A673 (cell line): ENCODE measurements around the gene RAB4A. TPM values are rescaled to one million over a fixed set of nuclear protein-coding genes. Genes with fewer than 3 reads are reported as not detected.

Experiments used
- BruUV-seq: library from RNA; stranded (reverse); fragments of 400-500 nt; replicated peaks from 2 replicates; lab custom pipeline; 2021; lab: Mats Ljungman, UMichigan
- CTCF ChIA-PET: fragments of 300-600 bp; sonication (Branson Sonifier 250); formaldehyde crosslinking; loops from one replicate; lab custom pipeline; 2022; ENCODE audit warnings: antibody characterized with exemption; lab: Charles Lee
- POLR2A ChIA-PET: fragments of 300-600 bp; sonication (Branson Sonifier 250); formaldehyde crosslinking; loops from one replicate; lab custom pipeline; 2022; ENCODE audit warnings: antibody characterized with exemption; ENCODE audit not compliant: low non-redundant PET; lab: Charles Lee
- DNase-seq: peaks from one replicate; pipeline ENCODE4 v3.0.0-alpha.2; 2015; ENCODE audit warnings: low spot score
- H3K27ac ChIP-seq: fragments of 200-600 bp; sonication (generic); 2 replicates; pipeline ENCODE4 v1.5.1; 2016; ENCODE audit warnings: mixed run types, low read depth, mild to moderate bottlenecking, mixed read lengths, antibody characterized with exemption, low read length; ENCODE audit not compliant: poor library complexity, severe bottlenecking
- H3K27me3 ChIP-seq: fragments of 200-600 bp; sonication (generic); replicated peaks from 2 replicates; pipeline ENCODE4 v1.6.1; 2017; ENCODE audit warnings: mixed run types, low read depth, mild to moderate bottlenecking, mixed read lengths, antibody characterized with exemption, low read length; ENCODE audit not compliant: insufficient read depth, poor library complexity
- H3K36me3 ChIP-seq: fragments of 200-600 bp; sonication (generic); 2 replicates; pipeline ENCODE4 v1.6.1; 2016; ENCODE audit warnings: mixed run types, mild to moderate bottlenecking, mixed read lengths, antibody characterized with exemption, low read length; ENCODE audit not compliant: insufficient read depth, poor library complexity, severe bottlenecking
- H3K4me1 ChIP-seq: fragments of 200-600 bp; sonication (generic); 2 replicates; pipeline ENCODE4 v1.6.1; 2017; ENCODE audit warnings: mixed run types, mild to moderate bottlenecking, mixed read lengths, antibody characterized with exemption, low read length; ENCODE audit not compliant: insufficient read depth, poor library complexity, severe bottlenecking
- H3K4me3 ChIP-seq: fragments of 200-600 bp; sonication (generic); 2 replicates; pipeline ENCODE4 v1.5.1; 2016; ENCODE audit warnings: low read depth, mixed run types, mild to moderate bottlenecking, mixed read lengths, low read length; ENCODE audit not compliant: poor library complexity, severe bottlenecking
- H3K9me3 ChIP-seq: fragments of 200-600 bp; sonication (generic); 2 replicates; pipeline ENCODE4 v1.6.1; 2016; ENCODE audit warnings: mixed run types, low read depth, mild to moderate bottlenecking, mixed read lengths, antibody characterized with exemption, low read length; ENCODE audit not compliant: poor library complexity, severe bottlenecking
- CTCF ChIP-seq: fragments of 300-800, 200-600 bp; sonication (generic); conservative IDR thresholded peaks from 2 replicates; pipeline ENCODE4 v1.5.1; 2017; ENCODE audit warnings: low read depth, mild to moderate bottlenecking, antibody characterized with exemption, low read length, moderate library complexity, mixed read lengths
- EZH2 ChIP-seq: fragments of 200-600 bp; sonication (generic); IDR thresholded peaks from 2 replicates; pipeline ENCODE4 v1.6.1; 2017; ENCODE audit warnings: borderline replicate concordance, low read depth, mild to moderate bottlenecking, mixed read lengths, antibody characterized with exemption, low read length; ENCODE audit not compliant: poor library complexity, severe bottlenecking
- intact Hi-C: fragments of 100-400 bp; cut with micrococcal nuclease; formaldehyde crosslinking; loops from one replicate; pipeline ENCODE4 v1.10.0; 2022; ENCODE audit not compliant: unreplicated experiment
- total RNA-seq: library from RNA; stranded (reverse); gene quantifications from 2 replicates; pipeline ENCODE4 v1.2.3, GENCODE V29; 2021

RAB4A gene
- total RNA-seq, 1 experiment from 2014 or later, result 51.6 TPM

GRCh38 chr1:229248821-229249817 is 21.8 kb upstream of the RAB4A start:
- POLR2A ChIA-PET, result no interaction called here
- intact Hi-C loops, result no loop called here
- BruUV-seq, result no TSS peak
- Histone ChIP-seq H3K36me3 (no peaks in the 10 kb centered on the region), H3K9me3 (no peaks in the 10 kb centered on the region), H3K4me1 (no peaks in the 10 kb centered on the region), H3K4me3 (no peak overlapping the region), H3K27ac (no peak overlapping the region), H3K27me3 (no peaks in the 10 kb centered on the region)
- DNase-seq, result no peak
- no peak for TF ChIP-seq EZH2
- CTCF ChIA-PET, result interaction anchor here (0.5 kb wide), 1 partner anchor 40 kb away, joined by 8 read pairs; no protein-coding TSS in a partner anchor

GRCh38 chr1:229249854-229250644 is 20.9 kb upstream of the RAB4A start:
- intact Hi-C loops, result no loop called here

GRCh38 chr1:229251185-229251584 is 19.7 kb upstream of the RAB4A start:
- Histone ChIP-seq H3K9me3 (no peaks in the 10 kb centered on the region), H3K36me3 (no peaks in the 10 kb centered on the region), H3K27ac (no peak overlapping the region), H3K4me3 (no peak overlapping the region), H3K4me1 (no peaks in the 10 kb centered on the region), H3K27me3 (no peaks in the 10 kb centered on the region)
- POLR2A ChIA-PET, result no interaction called here
- intact Hi-C loops, result no loop called here
- TF ChIP-seq EZH2 (no peak), CTCF (no peak)
- no TSS peak for BruUV-seq
- no peak for DNase-seq
- CTCF ChIA-PET, result no interaction called here

More at GRCh38 chr1:229249854-229250644, 20.9 kb upstream of the RAB4A start:
- Histone ChIP-seq H3K9me3 (no peaks in the 10 kb centered on the region), H3K27me3 (no peaks in the 10 kb centered on the region), H3K36me3 (no peaks in the 10 kb centered on the region), H3K27ac (no peak overlapping the region), H3K4me3 (no peak overlapping the region), H3K4me1 (no peaks in the 10 kb centered on the region)
- no peak for DNase-seq
- TF ChIP-seq EZH2, result no peak
- no peak for TF ChIP-seq CTCF
- CTCF ChIA-PET, result no interaction called here
- BruUV-seq, result no TSS peak
- POLR2A ChIA-PET, result no interaction called here
